IPS DF 6.9 (cell line): ENCODE results near the gene DNAJC16.

Experiments used
- DNase-seq: peaks from one replicate; pipeline ENCODE4 v3.0.0-alpha.2; 2013; ENCODE audit warnings: low read depth, low spot score
- H3K27ac ChIP-seq: one replicate; pipeline ENCODE4 v1.5.1; 2013; ENCODE audit warnings: low read length, control low read depth
- H3K27me3 ChIP-seq: 2 replicates; pipeline ENCODE4 v1.6.1; 2013; ENCODE audit warnings: mild to moderate bottlenecking, low read length; ENCODE audit not compliant: control insufficient read depth, insufficient read depth
- H3K36me3 ChIP-seq: 2 replicates; pipeline ENCODE4 v1.6.1; 2013; ENCODE audit warnings: low read length; ENCODE audit not compliant: control insufficient read depth, insufficient read depth
- H3K4me1 ChIP-seq: 2 replicates; pipeline ENCODE4 v1.6.1; 2013; ENCODE audit warnings: low read length; ENCODE audit not compliant: control insufficient read depth, insufficient read depth
- H3K4me3 ChIP-seq: 2 replicates; pipeline ENCODE4 v1.5.1; 2013; ENCODE audit warnings: mild to moderate bottlenecking, low read length
- H3K9me3 ChIP-seq: 2 replicates; pipeline ENCODE4 v1.6.1; 2013; ENCODE audit warnings: low read length, inconsistent platforms; ENCODE audit not compliant: control insufficient read depth, insufficient read depth
- WGBS: extraction: QIAGEN DNeasy Blood & Tissue Kit; methylation state at CpG from one replicate; pipeline ENCODE4 v1.1.7; 2013; ENCODE audit warnings: mixed read lengths, missing lambda C conversion rate; ENCODE audit not compliant: insufficient read length, insufficient coverage; 5-methylcytosine and 5-hydroxymethylcytosine counted together

Gene DNAJC16

DNA sequence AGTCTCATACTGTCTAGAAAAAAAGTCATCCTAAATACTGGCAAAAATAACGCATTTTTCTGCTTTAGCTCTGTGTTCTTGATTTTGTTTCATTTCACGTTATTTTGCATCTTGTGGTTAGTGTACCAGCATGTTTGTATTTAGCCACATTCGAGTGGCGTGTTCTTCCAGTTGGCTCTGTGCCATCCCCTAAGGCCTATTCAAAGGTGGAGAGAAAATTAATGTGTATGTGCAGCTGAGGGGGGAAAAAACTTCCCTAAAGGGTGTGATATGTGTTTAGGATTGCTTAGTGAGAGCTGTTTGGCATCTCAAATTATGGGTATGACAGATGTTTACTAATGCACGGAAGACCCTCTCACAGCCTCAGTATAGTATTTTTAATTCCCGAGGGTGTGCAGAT lies 12.1 kb downstream of the DNAJC16 start:
- Histone ChIP-seq H3K4me3 (no peak overlapping the region), H3K9me3 (no peaks in the 10 kb centered on the region), H3K4me1 (no peaks in the 10 kb centered on the region), H3K27ac (no peak overlapping the region), H3K27me3 (no peaks in the 10 kb centered on the region), H3K36me3 (peaks cover 8% of the 10 kb centered on the region; the same call in 1 of the 2 replicates)
- WGBS = no CpG with 5 or more reads among the region's 6 CpGs
- DNase-seq = no peak

GRCh38 chr1:15540186-15540585 lies 13.5 kb downstream of the DNAJC16 start:
- Histone ChIP-seq H3K27me3 (no peaks in the 10 kb centered on the region), H3K9me3 (no peaks in the 10 kb centered on the region), H3K4me1 (no peaks in the 10 kb centered on the region), H3K36me3 (peaks cover 8% of the 10 kb centered on the region; the same call in 1 of the 2 replicates), H3K4me3 (no peak overlapping the region), H3K27ac (no peak overlapping the region)
- no peak for DNase-seq
- no CpG with 5 or more reads among the region's 8 CpGs for WGBS

- H3K4me1 ChIP-seq = no peaks in the 10 kb centered on the region
- no peak for DNase-seq
- WGBS = no CpG with 5 or more reads among the region's 4 CpGs
- no peaks in the 10 kb centered on the region for H3K27me3 ChIP-seq
- peaks cover 6% of the 10 kb centered on the region; the same call in 1 of the 2 replicates for H3K36me3 ChIP-seq
- no peak overlapping the region for H3K4me3 ChIP-seq
- H3K27ac ChIP-seq = no peak overlapping the region
- H3K9me3 ChIP-seq = no peaks in the 10 kb centered on the region
These were observed 14.7 kb downstream of the DNAJC16 start for GRCh38 chr1:15541231-15541792.

GRCh38 chr1:15542388-15543250 lies 16.0 kb downstream of the DNAJC16 start:
- no peak overlapping the region for H3K4me3 ChIP-seq
- H3K4me1 ChIP-seq = no peaks in the 10 kb centered on the region
- WGBS = no CpG with 5 or more reads among the region's 7 CpGs
- DNase-seq = no peak
- H3K27me3 ChIP-seq = no peaks in the 10 kb centered on the region
- H3K36me3 ChIP-seq = peaks cover 6% of the 10 kb centered on the region; the same call in 1 of the 2 replicates
- no peaks in the 10 kb centered on the region for H3K9me3 ChIP-seq
- H3K27ac ChIP-seq = no peak overlapping the region

DNA sequence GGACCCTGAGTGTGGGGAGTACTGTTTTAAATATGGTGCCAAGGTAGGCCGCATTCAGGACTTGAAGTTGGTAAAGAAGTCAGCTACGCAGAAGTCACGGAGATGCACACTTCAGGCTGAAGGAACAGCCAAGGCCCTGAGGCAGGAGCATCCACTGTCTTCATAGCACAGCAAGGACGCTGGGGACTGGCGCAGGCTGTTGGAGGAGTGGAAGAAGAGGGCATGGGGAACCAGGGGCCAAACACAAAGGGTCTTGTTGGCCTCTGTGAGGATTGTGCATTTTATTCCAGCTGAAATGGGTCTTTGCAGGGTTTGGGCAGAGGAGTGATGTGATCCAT lies 16.6 kb downstream of the DNAJC16 start:
- peaks cover 6% of the 10 kb centered on the region; the same call in 1 of the 2 replicates for H3K36me3 ChIP-seq
- no peak overlapping the region for H3K4me3 ChIP-seq
- no peaks in the 10 kb centered on the region for H3K27me3 ChIP-seq
- H3K27ac ChIP-seq = no peak overlapping the region
- WGBS = no CpG with 5 or more reads among the region's 5 CpGs
- no peak for DNase-seq
- no peaks in the 10 kb centered on the region for H3K4me1 ChIP-seq
- H3K9me3 ChIP-seq = no peaks in the 10 kb centered on the region

- H3K4me3 ChIP-seq = no peak overlapping the region
- no peak overlapping the region for H3K27ac ChIP-seq
- no CpG with 5 or more reads among the region's 12 CpGs for WGBS
- no peaks in the 10 kb centered on the region for H3K4me1 ChIP-seq
- no peak for DNase-seq
- H3K27me3 ChIP-seq = no peaks in the 10 kb centered on the region
- H3K36me3 ChIP-seq = peaks cover 6% of the 10 kb centered on the region; the same call in 1 of the 2 replicates
- H3K9me3 ChIP-seq = no peaks in the 10 kb centered on the region
These were observed 17.2 kb downstream of the DNAJC16 start for GRCh38 chr1:15543589-15544568.

GRCh38 chr1:15546641-15547040 lies 20.0 kb downstream of the DNAJC16 start:
- no peaks in the 10 kb centered on the region for H3K9me3 ChIP-seq
- H3K27ac ChIP-seq = no peak overlapping the region
- DNase-seq = no peak
- H3K4me1 ChIP-seq = no peaks in the 10 kb centered on the region
- peaks cover 6% of the 10 kb centered on the region; the same call in 1 of the 2 replicates for H3K36me3 ChIP-seq
- no peak overlapping the region for H3K4me3 ChIP-seq
- no CpG with 5 or more reads among the region's 2 CpGs for WGBS
- no peaks in the 10 kb centered on the region for H3K27me3 ChIP-seq

DNA sequence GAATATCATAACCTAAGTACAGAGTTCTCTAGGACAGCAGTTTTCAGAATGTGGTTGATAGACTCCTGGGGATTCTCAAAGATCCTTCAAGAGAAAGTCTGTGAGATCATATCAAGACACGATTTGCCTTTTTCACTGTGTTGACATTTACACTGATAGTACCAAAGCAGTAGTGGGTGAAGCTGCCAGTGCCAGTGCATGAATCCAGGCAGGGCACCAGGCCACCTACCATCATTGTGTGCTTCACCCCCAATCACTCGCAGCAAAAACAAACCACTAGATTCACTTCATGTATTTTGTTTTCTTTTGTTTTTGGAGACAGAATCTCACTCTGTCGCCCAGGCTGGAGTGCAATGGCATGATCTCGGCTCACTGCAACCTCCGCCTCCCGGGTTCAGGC lies 23.9 kb downstream of the DNAJC16 start:
- WGBS = no CpG with 5 or more reads among the region's 6 CpGs
- Histone ChIP-seq H3K36me3 (peaks cover 6% of the 10 kb centered on the region; the same call in 1 of the 2 replicates), H3K4me3 (no peak overlapping the region), H3K4me1 (no peaks in the 10 kb centered on the region), H3K27ac (no peak overlapping the region), H3K9me3 (no peaks in the 10 kb centered on the region), H3K27me3 (no peaks in the 10 kb centered on the region)
- DNase-seq = no peak

DNA sequence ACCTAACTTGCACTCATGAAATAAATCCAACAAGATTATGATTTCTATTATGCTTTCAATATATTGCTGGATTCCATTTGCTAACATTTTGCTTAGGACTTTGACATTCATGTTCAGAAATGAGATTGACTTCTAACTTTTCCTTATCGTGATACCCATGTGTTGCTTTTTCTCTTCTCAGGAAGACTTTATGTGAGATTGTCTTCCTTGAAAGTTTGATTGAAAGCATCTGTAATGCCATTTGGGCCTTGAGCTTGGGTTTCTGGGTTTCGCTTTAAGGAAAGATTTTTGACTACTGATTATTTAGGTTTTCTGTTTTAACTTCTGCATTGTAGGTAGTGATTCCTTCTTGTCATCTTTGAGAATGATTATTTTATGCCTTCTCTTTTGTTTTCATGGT lies 30.4 kb downstream of the DNAJC16 start:
- H3K36me3 ChIP-seq = no peaks in the 10 kb centered on the region; the same call in 1 of the 2 replicates
- no peaks in the 10 kb centered on the region for H3K4me1 ChIP-seq
- H3K27me3 ChIP-seq = no peaks in the 10 kb centered on the region
- no peaks in the 10 kb centered on the region for H3K9me3 ChIP-seq
- WGBS = no CpG with 5 or more reads among the region's 2 CpGs
- DNase-seq = no peak
- H3K27ac ChIP-seq = no peak overlapping the region
- no peak overlapping the region for H3K4me3 ChIP-seq

- WGBS = no CpG with 5 or more reads among the region's 2 CpGs
- no peaks in the 10 kb centered on the region for H3K27me3 ChIP-seq
- no peaks in the 10 kb centered on the region; the same call in 1 of the 2 replicates for H3K36me3 ChIP-seq
- H3K4me3 ChIP-seq = no peak overlapping the region
- no peaks in the 10 kb centered on the region for H3K4me1 ChIP-seq
- H3K9me3 ChIP-seq = no peaks in the 10 kb centered on the region
- DNase-seq = no peak
- H3K27ac ChIP-seq = no peak overlapping the region
These were observed 30.9 kb downstream of the DNAJC16 start for GRCh38 chr1:15557594-15557993.
